Stimulated activated CD4-positive, alpha-beta T cell treated with anti-CD3 and anti-CD28 coated beads, Interleukin-1b, Interleukin-23, amount 100 ng/mL, for 4 hours (primary cell): ENCODE data around the gene LOXL4.

ENCODE experiments used
- DNase-seq, 2 donors: peaks; one replicate each; pipeline ENCODE4 v3.0.0-alpha.2; 2020; ENCODE audit warnings: low read depth in 2 of 2

Gene LOXL4

DNA sequence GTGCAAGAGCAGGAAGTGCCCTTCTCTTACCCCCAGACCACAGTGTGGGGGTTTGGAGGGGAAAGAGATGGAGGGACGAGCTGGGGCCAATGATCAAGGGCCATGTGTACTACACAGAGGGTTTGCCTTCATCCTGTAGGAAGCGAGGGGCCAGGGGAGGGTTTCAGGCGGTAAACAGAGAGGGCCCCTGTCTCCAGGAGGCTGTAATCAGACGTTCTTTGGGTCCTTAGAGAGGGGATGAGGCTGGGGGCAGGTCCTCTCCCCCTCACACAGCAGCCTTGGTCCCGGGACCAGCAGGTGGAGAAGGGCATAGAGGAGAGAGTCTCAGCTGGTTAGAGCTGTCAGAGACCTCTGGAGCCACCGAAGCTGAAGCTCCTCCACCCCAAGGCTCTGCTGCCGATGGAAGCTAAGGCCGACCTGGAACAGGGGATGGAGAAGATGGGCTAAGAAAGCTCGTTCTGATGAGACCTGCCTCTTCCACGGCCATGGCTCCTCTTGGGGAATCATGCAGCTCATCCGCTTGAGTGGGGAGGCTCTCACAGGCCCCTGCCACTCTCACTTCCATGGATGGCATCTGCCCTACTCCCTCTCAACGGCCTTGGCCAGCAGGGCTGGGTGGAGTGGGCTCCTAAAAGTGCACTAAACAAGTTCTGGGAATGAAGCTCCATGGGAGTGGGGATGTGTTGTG lies 3.5 kb downstream of the LOXL4 start:
- no peak for DNase-seq

DNA sequence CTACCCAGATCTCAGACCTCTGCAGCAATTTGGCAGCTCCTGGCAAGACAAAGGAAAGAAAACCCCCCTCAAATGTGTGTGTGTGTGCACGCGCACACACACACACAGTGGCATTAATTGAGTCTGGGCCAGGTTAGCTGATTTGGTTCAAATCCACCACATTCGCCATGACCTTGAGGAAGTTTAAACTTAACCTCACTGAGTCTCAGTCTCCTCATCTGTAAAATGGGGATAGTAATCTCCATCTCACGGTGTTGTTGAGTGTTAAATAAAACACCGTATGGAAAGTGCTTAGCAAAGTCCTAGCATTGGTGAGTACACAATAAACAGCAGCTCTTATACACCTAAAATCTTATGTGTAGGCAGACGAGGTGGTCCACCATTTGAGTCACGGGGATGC lies 4.9 kb downstream of the LOXL4 start:
- DNase-seq: no peak

DNA sequence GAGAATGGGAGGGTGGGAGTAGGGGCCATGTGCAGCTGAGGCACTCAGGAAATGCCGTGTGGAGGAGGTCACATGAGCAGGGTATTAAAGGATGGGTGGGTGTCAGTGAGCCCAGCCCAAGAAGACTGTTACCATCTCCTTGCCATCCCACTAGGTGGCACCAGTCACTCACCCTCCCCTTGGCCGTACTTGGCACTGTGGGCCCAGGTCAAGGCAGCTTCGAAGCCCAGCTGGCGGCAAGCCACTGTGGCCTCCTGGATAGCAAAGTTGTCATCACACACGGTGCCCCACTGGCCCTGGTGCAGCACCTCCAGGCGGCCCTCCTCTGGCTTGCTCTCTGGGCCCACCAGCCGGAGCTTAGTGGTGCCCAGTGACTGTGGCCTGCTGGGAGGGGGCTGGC lies 5.4 kb downstream of the LOXL4 start:
- no peak for DNase-seq

DNA sequence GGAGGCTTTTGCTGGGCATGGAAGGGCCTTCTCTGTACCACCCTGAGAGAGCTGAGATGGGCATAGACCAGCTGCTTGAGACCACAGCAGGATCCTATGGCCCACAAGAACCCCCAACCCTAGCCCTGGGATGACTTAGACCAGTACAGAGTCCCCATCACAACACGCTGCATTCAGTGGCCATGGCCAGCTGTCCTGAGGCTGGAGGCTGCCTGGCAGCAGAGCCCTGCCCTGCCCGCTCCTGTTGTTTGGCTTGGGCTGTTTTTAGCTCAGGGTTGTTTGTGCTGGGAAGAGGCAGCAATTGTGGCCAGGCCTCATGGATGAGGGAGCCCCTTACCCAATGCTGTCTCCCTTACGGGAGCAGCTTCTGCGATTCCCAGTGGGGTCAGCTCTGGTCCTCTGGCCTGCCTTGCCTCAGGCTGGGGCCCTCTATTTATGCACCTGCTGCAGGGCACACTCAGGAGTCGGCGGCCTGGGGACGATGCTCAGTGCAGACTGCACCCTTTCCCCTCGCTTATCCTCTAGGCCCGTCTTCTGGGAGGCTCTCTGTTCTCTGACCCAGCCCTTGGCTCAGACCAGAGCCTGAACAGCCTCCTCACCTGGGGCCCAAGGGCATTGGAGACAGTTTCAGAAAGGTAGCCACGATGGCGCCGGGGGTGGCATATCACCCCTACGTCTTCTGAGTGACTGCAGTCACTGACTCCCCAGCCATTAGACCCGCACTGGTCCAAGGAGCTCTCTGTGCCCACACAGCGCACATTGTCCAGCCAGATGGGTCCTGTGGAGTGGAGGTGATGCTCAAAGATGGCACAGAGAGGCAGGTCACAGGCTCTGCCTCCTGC lies 6.3 kb downstream of the LOXL4 start:
- DNase-seq: no peak

DNA sequence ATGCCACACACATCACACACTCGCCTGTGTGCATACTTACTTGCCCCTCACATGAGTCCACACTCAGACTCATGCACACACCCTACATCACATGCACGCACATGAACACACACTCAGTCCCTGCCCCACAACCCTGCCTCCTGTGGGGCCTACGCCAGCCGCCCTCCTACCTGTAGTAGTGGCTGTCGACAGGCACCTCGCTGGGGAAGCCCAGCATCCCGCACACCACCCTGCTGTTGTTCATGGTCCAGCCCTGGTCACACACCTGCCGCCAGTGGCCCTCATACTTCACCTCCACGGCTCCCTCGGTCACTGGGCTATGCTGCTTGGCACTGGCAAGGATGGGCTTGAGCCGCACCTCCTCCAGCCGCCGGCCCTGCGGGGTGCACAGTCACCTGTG lies 7.2 kb downstream of the LOXL4 start:
- no peak for DNase-seq

DNA sequence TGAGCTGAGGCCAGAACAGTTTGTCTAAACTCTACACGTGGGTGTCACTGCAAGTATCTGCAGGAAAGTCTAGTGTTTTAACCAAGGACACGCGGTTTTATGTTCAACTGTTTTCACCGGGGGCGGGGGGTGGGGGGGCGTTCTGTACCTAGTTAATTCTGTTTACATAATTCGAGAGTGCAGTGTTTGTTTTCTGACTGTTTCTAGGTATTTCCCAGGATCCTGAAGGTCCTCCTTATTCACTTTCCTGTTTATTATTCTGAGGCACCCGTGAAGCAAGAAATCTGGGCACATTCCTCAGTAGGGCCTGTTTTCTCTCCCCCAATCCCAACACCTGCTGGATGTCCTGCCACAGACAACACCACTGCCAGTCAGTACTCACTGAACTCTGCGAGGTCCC lies 7.6 kb downstream of the LOXL4 start:
- DNase-seq: no peak

DNA sequence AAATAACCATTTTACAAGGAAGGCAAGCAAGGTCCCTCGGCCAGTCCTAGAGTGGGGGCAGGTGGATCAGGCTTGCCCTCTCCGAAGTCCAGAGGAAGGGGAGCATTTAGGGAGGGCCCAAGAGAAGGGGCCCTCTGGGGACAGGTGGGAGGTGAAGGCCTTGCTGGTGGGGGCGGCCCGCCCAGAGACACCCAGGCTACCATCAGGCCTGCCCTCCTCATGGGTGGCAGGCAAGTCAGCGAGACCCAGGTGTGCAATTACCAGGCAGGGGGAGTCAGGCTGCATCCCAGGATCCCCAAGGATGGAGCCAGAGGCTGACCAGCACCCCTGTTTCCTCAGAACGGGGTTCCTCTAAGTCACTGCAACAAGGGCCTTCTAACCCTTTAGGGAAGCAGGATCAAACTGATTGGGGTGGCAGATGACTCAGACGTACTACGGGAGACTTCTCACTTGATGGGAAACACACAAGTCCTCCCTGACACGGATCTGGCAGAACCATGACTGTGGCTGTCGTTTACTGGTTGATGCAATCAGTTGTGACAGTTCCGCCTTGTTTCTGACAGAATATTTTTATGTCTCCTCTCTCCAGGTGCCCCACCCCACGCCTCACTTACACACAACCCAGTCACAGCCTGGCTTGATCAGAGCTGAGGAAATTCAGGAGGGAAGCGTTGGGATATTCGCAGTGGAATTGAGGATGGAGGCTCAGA lies 8.2 kb downstream of the LOXL4 start:
- DNase-seq: no peak

DNA sequence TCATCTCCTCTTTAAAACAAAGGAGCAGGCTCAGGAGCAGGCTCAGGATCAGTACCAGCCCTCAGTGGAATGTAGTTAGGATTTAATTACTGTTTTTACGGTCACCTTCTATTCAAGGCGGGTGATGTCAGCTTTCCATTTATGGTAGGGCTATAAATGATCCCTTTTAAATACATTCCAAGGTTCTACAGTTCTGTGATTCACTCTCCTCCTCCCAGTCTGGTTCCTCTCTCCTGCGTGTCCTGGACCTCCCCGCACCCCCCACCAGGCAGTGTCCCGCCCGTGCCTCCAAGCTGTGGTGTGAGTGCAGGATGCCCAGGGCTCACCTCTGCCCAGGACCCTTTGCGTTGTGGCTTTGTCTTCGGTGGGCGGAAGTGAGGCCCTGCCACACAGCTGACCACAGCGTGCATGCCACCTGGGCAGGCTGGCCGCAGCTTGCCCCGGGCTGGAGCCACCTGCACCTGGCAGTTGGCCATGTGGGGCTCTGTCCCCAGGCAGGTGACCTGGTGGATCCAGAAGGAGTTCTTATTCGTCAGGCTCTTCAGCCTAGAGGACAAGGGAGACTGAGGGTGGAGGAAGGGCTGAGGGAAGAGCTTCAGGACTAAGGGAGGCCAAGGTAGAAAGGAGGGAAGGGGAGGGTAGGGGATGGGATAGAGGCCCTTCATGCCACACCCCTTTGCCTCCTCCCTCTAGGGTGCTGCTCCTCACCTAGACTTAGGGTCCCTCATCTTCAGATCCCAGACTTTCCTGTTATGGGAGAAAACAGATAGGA lies 9.1 kb downstream of the LOXL4 start:
- no peak for DNase-seq

DNA sequence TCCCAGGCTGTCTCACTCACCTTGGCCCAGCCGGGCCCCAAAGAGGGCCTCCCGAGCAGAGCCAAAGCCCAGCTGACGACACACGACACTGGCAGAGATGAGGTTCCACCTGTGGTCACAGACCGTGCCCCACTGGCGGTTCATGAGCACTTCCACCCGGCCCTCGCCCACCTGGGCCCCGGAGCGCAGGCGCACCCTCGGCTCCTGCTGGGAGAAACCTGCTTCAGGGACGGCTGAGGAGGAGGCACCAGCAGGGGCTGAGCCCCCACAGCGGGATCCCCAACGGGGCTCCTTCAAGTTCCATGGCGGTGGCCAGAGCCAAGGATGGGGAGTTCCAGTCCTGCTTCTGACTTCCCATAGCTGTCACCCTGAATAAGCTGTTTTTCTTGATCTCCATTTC lies 10.0 kb downstream of the LOXL4 start:
- DNase-seq: no peak

DNA sequence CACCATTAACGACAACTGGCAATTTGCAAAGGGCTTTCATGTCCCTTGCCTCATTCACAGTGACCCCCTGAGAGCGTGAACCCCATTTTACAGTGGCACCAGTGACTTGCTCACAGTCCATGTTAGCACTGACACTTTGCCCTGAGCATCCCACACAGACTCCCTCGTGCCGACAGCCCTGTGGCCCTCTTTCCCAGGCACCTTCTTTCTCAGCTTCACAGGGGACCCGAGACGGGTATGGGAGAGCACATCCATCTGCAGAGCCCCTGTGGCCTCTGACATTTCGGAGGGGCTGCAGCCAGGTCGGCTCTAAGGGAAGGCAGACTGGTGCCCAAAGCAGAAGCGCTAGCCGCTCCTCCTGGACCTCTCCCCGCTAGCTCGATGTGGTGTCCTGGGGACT lies 10.8 kb downstream of the LOXL4 start:
- DNase-seq: no peak

DNA sequence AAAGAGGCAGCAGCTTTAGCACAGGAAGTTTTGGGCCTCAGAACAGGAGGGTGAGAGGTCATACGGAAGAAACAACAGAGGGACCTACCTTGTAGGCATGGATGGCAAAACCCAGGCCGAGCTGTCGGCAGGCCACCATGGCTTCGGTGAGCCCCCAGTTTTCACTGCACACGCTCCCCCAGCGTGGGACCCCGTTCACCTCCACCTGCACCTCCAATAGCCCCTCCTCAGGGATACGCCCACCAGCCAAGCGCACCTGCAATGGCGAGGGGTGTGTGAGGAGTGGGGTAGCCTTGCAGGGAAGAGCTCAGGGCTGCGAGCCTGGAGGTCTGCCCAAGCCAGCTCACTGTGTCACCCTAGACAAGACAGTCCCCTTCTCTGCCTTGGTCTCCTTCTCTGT lies 11.3 kb downstream of the LOXL4 start:
- no peak for DNase-seq

DNA sequence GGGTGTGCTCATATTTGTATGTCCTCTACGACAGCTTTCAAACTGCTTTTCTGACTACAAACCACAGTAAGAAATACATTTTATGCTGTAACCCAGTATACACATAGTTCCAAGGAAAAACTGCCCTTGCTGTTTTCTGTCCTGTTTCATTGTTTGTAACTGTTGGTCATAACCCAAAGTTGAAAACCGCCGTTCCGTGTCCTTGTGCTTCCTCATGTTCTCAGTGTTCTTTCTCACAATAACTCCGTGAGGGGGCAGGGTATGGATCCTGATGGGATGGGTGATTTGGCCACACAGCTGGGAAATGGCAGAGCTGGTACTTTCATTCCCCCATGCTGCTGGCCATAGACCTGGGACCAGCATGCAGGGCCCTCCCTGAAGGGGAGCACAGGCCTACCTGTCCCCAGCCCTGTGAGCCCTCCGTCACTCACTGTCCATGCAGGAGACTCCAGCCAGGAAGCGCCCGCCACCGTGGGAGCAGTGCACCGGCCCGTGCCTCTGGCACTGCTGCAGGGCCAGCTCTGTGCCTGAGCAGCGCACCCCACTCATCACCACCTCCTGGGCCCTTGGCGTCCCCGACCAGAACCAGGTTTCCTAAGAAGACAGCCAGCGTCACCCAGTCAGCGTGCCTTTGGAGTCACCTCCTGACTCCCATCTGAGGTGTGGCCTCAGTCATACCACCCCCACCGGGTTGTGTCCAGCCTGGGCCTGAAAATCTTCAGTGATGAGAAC lies 12.7 kb downstream of the LOXL4 start:
- DNase-seq: no peak

DNA sequence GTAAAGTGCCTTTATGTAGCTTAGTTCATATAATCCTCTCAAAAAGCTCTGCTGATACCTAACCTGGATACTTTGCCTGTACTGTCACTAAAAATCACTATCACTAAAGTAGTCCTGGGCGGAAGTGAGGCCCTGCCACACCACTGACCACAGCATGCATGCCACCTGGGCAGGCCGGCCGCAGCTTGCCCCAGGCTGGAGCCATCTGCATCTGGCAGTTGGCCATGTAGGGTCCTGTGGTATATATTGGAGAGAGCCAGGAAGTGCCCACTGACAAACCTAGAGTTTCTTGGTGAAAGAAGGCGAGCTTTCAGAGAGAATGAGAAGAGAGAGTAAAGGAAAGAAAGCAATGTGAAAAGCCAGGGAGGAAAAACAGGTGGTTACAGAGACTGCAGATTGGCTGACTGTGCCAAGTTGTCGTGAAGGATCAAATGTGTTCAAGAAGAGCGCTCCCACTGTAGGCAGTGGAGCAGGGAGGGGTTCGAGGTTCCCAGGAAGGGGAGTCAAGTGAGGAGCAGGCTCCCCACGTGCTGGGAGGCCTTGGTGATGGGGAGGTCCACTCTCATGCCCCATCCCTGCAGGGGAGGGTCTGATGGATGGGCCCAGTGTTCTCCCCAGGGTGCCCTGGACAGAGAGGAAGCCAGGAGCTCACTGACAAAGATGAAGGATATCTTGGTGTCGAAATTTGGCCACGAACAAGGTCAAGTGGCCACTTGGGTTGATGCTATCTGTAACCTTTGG lies 13.6 kb downstream of the LOXL4 start:
- no peak for DNase-seq

DNA sequence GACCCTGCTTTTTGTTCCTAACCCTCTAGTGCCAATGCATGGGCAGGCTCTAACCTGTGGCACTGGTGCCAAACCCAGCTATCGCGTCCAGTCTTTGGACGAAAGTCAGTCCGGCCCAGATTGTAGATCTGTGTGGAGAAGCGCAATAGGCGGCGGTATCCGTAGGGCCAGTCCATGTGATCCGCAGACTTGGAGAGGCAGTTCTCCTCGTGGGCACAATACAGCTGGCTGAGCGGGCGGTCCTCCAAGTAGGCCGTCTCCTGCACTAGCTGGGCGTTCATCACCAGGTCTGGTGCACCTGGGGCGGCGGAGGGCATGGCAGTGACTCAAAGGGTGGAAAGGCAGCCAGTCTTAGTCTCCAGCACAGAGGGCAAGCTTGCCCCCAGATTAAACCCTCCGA lies 14.5 kb downstream of the LOXL4 start:
- DNase-seq: no peak

DNA sequence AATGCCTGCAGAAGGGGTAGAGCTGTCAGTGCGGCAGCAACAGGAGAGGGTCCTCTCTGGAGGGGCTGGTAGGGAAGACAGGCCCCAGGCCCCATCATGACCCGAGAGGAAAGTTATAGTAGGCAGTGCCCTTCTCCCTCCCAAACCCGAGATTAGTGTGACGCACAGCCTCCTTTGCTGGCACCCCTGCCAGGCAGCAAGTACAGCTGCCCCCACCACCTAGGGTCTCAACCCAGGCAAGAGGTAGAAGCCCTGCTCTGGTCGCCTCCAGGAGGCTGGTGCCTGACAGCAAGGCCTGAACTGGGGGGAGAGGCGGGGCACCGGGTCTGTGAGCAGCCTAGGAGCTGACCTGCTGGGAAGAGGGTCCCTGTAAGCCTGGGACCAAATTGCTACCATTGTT lies 15.5 kb downstream of the LOXL4 start:
- DNase-seq: no peak

DNA sequence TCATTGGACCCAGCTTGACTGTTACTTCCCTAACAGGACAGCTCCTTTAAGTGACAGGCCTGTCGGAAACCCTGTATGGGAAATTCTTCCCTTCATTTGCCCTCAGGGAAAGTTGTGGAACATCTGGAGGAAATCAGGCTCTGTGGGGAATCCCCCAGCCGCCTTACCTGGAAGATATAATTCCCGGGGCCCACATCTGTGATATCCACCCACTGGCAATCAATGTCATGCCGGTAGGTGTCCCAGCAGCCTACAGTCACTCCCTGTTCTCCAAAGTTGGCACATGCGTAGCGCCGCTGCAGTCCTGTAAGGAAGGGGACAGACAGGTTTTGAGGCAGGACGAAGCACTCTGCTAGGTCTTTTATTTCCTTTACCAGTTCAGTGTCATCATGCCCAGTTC lies 16.6 kb downstream of the LOXL4 start:
- DNase-seq: no peak

DNA sequence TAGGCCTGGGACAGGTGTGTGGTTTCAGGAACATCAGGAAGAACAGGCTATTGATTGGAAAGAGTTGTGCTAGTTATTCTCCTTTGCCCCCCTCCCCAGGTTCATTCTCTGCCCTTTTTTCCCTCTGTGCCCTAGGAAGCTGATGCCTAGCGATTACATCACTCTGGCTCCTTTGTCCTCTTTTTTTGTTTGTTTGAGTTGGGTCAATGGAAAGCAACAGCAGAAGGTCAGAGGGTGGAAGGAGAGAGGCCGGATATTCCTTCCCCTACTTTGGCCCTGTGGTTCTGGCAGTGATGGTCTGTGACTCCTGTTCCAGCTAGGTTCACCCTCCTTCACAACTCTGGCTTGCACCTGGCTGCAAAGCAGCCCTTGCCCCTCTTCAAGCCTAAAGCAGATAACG lies 18.9 kb downstream of the LOXL4 start:
- DNase-seq: no peak

DNA sequence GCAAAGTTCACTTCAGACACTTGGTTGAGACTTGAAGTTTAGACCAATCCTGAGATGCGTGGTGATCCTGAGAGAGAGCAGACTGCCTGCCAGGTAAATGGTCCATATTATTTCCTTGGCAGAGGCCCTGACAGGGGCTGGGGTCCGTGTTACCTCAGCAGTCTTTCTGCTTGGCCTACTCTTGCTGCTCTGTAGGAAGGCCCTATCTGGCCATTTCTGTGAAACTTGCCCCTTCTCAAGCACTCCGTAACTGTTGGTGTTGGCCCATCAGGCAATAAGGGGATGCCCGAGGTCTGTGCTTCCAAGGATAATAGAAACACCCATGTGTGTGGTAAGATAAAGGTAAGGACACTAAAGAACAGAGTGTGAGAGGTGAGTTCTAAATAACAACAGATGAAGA lies 20.0 kb downstream of the LOXL4 start:
- no peak for DNase-seq

DNA sequence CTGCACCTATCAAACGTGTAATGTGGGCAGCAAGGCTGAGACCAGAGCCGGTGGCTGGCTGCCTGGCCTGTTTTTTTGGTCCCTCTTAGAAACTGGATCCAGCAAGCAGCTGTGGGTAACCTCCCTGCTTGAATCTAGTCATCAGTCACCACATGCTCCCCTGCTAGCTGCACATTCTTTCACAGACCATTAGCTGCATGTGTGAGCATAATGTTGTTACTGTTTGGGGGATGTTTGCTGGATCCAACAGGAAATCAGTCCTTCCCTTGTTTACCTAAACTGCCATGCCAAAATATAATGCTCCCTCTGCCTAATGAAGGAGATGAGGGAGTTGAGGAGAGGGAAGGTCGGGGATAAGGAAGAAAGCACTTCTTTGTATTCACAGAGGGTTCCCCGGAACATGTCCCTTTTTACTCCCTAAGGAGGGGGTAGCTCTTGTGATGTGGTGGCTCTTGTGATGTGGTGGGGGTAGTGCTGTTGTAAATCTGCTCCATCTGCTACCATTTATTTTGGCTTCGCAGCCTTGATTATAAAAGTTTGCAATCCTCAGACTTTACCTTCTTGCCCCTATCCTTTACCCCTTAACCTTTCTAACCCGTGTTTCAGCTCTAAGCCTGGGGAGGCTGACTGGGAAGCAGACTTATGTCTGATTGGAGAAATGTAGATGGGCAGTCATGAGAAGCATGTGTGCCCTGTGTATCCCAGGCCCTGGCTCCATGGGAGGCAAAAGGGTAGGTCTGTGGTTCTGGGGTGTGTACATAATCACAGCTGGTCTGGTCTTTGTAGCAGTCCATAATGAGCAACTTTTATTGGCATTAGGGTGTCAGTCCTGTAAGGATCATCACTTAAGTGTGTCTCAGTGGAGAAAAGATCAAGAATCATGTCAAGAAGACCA lies 20.8 kb downstream of the LOXL4 start:
- no peak for DNase-seq

DNA sequence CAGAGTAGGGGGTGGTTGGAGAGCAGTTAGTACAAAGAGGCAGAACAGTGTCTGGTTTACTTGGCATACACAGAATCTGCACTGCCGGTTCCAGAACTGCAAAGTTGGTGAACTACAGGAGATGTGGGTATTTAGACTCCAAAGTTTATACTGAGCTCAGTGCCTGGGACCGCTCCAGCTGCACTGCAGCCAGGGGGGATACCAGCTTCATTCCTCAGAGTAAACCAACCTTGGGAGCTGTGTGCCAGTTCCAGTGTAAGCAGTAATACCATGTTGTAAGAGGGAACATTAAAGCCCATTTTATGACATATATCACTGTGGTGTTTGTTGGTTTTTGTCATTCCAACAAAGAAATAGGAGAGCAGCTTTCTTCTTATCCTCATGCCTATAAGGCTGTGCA lies 23.4 kb downstream of the LOXL4 start:
- DNase-seq: no peak
